ENCODE results near the gene ERRFI1. TPM values are rescaled to one million over a fixed set of nuclear protein-coding genes. Genes with fewer than 3 reads are reported as not detected.

Gene ERRFI1
- total and polyA plus RNA-seq, 2 experiments from 2014 or later, result 29.7 to 50.8 TPM

DNA sequence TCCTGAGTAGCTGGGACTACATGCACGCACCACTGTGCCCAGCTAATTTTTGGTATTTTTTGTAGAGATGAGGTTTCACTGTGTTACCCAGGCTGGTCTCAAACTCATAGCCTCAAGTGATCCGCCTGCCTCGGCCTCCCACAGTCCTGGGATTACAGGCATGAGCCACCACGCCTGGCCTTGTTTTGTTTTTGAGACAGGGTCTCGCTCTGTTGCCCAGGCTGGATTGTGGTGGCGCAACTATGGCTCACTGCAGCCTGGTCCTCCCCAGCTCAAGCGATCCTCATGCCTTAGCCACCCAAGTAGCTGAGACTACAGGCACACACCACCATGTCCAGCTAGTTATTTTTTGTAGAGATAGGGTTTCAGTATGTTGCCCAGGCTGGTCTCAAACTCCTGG is 38.6 kb downstream of the ERRFI1 start:
- Histone ChIP-seq H3K9me3 (ENCODE audit: low read depth) (no peaks in the 10 kb centered on the region), H2AFZ (no peak overlapping the region), H3K27ac (no peak overlapping the region), H3K4me3 (no peak overlapping the region), H3K27me3 (replicated peaks; ENCODE audit: insufficient read depth) (no peaks in the 10 kb centered on the region), H3K4me2 (ENCODE audit: unreplicated experiment) (no peak overlapping the region), H3K79me2 (ENCODE audit: insufficient read depth) (0 out of 2 replicates have a peak, but pooled peaks cover 2% of the 10 kb centered on the region), H3K4me1 (ENCODE audit: insufficient read depth) (peaks cover 7% of the 10 kb centered on the region; the same call in 1 of the 2 replicates), H3K9ac (no peak overlapping the region), H3K9me2 (ENCODE audit: insufficient read depth) (no peaks in the 10 kb centered on the region), H3K36me3 (ENCODE audit: low read depth) (peaks cover 21% of the 10 kb centered on the region; the same call in 1 of the 2 replicates), H3F3A (ENCODE audit: insufficient read depth) (peaks cover 5% of the 10 kb centered on the region), H4K20me1 (ENCODE audit: insufficient read depth) (no peaks in the 10 kb centered on the region)
- DNase-seq, result no peak
- in situ Hi-C loops (cut with MboI), result loop anchor here (10.0 kb wide), 1 partner anchor 327 kb away; the partner anchor contains the start of gene SLC45A1
- no peak for TF ChIP-seq EZH2 (IDR thresholded peaks at IDR 0.05; ENCODE audit: insufficient read depth, poor library complexity, severe bottlenecking)
- no peak for TF ChIP-seq EZH2phosphoT487 (IDR thresholded peaks at IDR 0.05; ENCODE audit: insufficient read depth, low read depth)
- WGBS, 2 experiments (ENCODE audit: low coverage in 1 of 2, low lambda C conversion rate in 2 of 2, missing lambda C conversion rate in 2 of 2), result 97 to 99% methylated on average over 7 of the region's 7 CpGs

DNA sequence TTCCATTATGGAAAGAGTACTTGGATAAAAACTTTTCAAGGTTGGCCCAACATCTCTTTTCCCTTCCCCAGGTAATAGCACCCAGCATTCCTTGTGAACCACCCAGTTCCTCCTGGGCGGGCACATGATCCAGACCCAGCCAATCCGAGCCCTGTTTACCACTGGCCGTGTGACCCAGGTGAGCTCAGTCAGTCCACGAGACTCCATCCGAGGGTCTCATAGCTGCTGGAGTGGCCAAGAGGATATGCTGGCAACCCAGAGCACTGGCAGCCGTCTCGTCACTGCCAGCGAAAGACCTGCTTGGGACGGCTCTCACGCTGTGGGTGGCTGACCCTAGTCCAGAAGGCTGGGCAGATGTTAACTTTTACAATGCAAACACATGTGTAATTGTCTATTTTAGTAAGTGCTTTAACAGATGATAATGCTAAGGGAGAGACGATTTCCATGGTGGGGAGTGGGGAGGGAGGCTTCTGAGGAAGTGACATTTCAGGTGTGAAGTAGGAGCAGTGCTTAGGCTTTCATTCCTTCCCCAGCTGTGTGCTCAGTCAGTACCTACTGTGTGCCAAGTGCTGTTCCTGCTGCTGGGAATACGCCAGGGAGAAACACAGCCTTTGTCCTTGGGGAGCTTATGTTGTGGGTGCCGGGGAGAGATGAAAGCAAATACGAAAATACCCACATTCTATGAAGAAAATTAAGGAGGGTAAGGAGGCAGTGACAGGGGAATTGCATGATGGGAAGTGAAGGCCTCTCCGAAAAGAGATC is 40.1 kb downstream of the ERRFI1 start:
- no peak overlapping the region for H3K4me3 ChIP-seq
- peaks cover 9% of the 10 kb centered on the region for H3F3A ChIP-seq (ENCODE audit: insufficient read depth)
- H3K9me3 ChIP-seq (ENCODE audit: low read depth), result no peaks in the 10 kb centered on the region
- WGBS, 2 experiments (ENCODE audit: low coverage in 1 of 2, low lambda C conversion rate in 2 of 2, missing lambda C conversion rate in 2 of 2), result 85 to 86% methylated on average over 15 of the region's 15 CpGs
- DNase-seq, result no peak
- TF ChIP-seq EZH2 (IDR thresholded peaks at IDR 0.05; ENCODE audit: insufficient read depth, poor library complexity, severe bottlenecking), result no peak
- TF ChIP-seq EZH2phosphoT487 (IDR thresholded peaks at IDR 0.05; ENCODE audit: insufficient read depth, low read depth), result no peak
- 0 out of 2 replicates have a peak, but pooled peaks cover 3% of the 10 kb centered on the region for H3K79me2 ChIP-seq (ENCODE audit: insufficient read depth)
- no peaks in the 10 kb centered on the region for H4K20me1 ChIP-seq (ENCODE audit: insufficient read depth)
- H3K9me2 ChIP-seq (ENCODE audit: insufficient read depth), result no peaks in the 10 kb centered on the region
- peaks cover 7% of the 10 kb centered on the region; the same call in 1 of the 2 replicates for H3K4me1 ChIP-seq (ENCODE audit: insufficient read depth)
- no peak overlapping the region for H3K27ac ChIP-seq
- no peak overlapping the region for H3K4me2 ChIP-seq (ENCODE audit: unreplicated experiment)
- in situ Hi-C loops (cut with MboI), result loop anchor here (10.0 kb wide), 1 partner anchor 329 kb away; the partner anchor contains the start of gene SLC45A1
- no peak overlapping the region for H2AFZ ChIP-seq
- peaks cover 21% of the 10 kb centered on the region; the same call in 1 of the 2 replicates for H3K36me3 ChIP-seq (ENCODE audit: low read depth)
- H3K27me3 ChIP-seq (replicated peaks; ENCODE audit: insufficient read depth), result no peaks in the 10 kb centered on the region
- no peak overlapping the region for H3K9ac ChIP-seq

DNA sequence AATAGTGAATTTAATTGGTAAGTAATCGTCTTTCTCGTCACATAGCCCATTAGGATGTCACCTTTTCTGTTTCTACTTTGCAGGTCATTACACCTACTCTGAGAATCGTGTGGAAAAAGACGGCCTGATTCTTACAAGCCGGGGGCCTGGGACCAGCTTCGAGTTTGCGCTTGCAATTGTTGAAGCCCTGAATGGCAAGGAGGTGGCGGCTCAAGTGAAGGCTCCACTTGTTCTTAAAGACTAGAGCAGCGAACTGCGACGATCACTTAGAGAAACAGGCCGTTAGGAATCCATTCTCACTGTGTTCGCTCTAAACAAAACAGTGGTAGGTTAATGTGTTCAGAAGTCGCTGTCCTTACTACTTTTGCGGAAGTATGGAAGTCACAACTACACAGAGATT is 41.3 kb downstream of the ERRFI1 start:
- Histone ChIP-seq H2AFZ (no peak overlapping the region), H3K4me3 (no peak overlapping the region), H3F3A (ENCODE audit: insufficient read depth) (peaks cover 20% of the 10 kb centered on the region), H3K4me1 (ENCODE audit: insufficient read depth) (peaks cover 7% of the 10 kb centered on the region; the same call in 1 of the 2 replicates), H3K27me3 (replicated peaks; ENCODE audit: insufficient read depth) (no peaks in the 10 kb centered on the region), H3K9me3 (ENCODE audit: low read depth) (no peaks in the 10 kb centered on the region), H3K9me2 (ENCODE audit: insufficient read depth) (no peaks in the 10 kb centered on the region), H3K79me2 (ENCODE audit: insufficient read depth) (0 out of 2 replicates have a peak, but pooled peaks cover 3% of the 10 kb centered on the region), H3K9ac (no peak overlapping the region), H3K27ac (no peak overlapping the region), H4K20me1 (ENCODE audit: insufficient read depth) (no peaks in the 10 kb centered on the region), H3K36me3 (ENCODE audit: low read depth) (peaks cover 21% of the 10 kb centered on the region; the same call in 1 of the 2 replicates), H3K4me2 (ENCODE audit: unreplicated experiment) (no peak overlapping the region)
- no peak for DNase-seq
- 97 to 99% methylated on average over 15 of the region's 15 CpGs for WGBS, 2 experiments (ENCODE audit: low coverage in 1 of 2, low lambda C conversion rate in 2 of 2, missing lambda C conversion rate in 2 of 2)
- no peak for TF ChIP-seq EZH2phosphoT487 (IDR thresholded peaks at IDR 0.05; ENCODE audit: insufficient read depth, low read depth)
- TF ChIP-seq EZH2 (IDR thresholded peaks at IDR 0.05; ENCODE audit: insufficient read depth, poor library complexity, severe bottlenecking), result no peak
- in situ Hi-C loops (cut with MboI), result loop anchor here (10.0 kb wide), 1 partner anchor 330 kb away; the partner anchor contains the start of gene SLC45A1

DNA sequence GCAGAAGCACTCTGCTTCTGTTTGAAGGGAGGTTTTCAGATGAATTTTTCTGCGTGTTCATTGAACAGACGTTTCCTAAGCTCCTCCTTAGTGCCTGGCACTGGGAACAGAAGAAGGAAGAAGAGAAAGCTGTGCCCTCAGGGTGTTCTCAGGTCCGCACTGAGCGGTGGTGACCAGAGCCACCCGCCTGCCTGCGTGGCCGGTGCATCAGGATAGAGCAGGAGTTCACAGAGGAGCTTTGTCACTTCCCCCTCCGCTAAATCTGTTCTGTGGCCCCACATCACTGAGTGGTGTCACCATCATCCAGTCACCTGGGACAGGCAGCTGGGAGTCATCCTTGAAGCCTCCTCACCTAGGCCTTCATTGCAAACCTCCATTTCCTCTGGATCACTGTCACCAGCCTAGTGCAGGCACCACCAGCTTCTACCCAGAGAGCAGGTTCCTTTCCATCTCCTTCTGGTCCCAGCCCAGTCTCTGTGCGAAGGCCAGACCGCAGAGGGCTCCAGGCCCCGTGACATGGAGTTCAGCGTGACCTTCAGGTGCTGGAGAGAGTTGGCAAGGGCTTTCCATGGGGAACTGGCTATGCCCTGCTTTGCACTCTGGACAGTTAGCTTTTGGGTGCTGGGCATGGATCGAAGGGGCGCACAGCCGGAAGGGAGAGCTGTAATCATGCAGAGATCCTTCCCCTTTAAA is 42.9 kb downstream of the ERRFI1 start:
- no peaks in the 10 kb centered on the region for H4K20me1 ChIP-seq (ENCODE audit: insufficient read depth)
- DNase-seq, result no peak
- H3K9me2 ChIP-seq (ENCODE audit: insufficient read depth), result no peaks in the 10 kb centered on the region
- peaks cover 1% of the 10 kb centered on the region; the same call in 1 of the 2 replicates for H3K4me1 ChIP-seq (ENCODE audit: insufficient read depth)
- no peak overlapping the region for H3K4me3 ChIP-seq
- H3K27me3 ChIP-seq (replicated peaks; ENCODE audit: insufficient read depth), result no peaks in the 10 kb centered on the region
- peaks cover 17% of the 10 kb centered on the region for H3F3A ChIP-seq (ENCODE audit: insufficient read depth)
- H3K27ac ChIP-seq, result no peak overlapping the region
- H3K4me2 ChIP-seq (ENCODE audit: unreplicated experiment), result no peak overlapping the region
- TF ChIP-seq EZH2phosphoT487 (IDR thresholded peaks at IDR 0.05; ENCODE audit: insufficient read depth, low read depth), result no peak
- no peak for TF ChIP-seq EZH2 (IDR thresholded peaks at IDR 0.05; ENCODE audit: insufficient read depth, poor library complexity, severe bottlenecking)
- H2AFZ ChIP-seq, result no peak overlapping the region
- H3K36me3 ChIP-seq (ENCODE audit: low read depth), result peaks cover 34% of the 10 kb centered on the region; the same call in 1 of the 2 replicates
- H3K9ac ChIP-seq, result no peak overlapping the region
- WGBS, 2 experiments (ENCODE audit: low coverage in 1 of 2, low lambda C conversion rate in 2 of 2, missing lambda C conversion rate in 2 of 2), result 90 to 94% methylated on average over 15 of the region's 15 CpGs
- H3K79me2 ChIP-seq (ENCODE audit: insufficient read depth), result 0 out of 2 replicates have a peak, but pooled peaks cover 3% of the 10 kb centered on the region
- in situ Hi-C loops (cut with MboI), result loop anchor here (10.0 kb wide), 1 partner anchor 332 kb away; the partner anchor contains the start of gene SLC45A1
- no peaks in the 10 kb centered on the region for H3K9me3 ChIP-seq (ENCODE audit: low read depth)
